ENCODE measurements around the gene GNRHR. TPM values are rescaled to one million over a fixed set of nuclear protein-coding genes. Genes with fewer than 3 reads are reported as not detected.

GNRHR gene

GRCh38 chr4:67691328-67691727 lies 62.9 kb downstream of the GNRHR start:
- no peak overlapping the region for H3K23ac ChIP-seq (ENCODE audit: low read length in 2 of 2)
- no peak overlapping the region for H3K18ac ChIP-seq (ENCODE audit: low read depth in 1 of 2, low read length in 2 of 2)
- H2BK120ac ChIP-seq (ENCODE audit: low read depth, low read length): no peak overlapping the region
- H2BK12ac ChIP-seq (ENCODE audit: low read length in 2 of 2): no peak overlapping the region
- H2BK5ac ChIP-seq (ENCODE audit: low read depth, low read length, poor library complexity, severe bottlenecking): no peak overlapping the region
- H3K27me3 ChIP-seq (ENCODE audit: control insufficient read depth in 1 of 2, insufficient read depth in 1 of 2, low read length in 2 of 2): no peaks in the 10 kb centered on the region
- H3K9ac ChIP-seq (ENCODE audit: low read length): no peak overlapping the region
- H3K36me3 ChIP-seq (ENCODE audit: control insufficient read depth in 1 of 2, insufficient read depth in 2 of 2, low read depth in 1 of 2, low read length in 2 of 2): peaks cover 7 to 50% of the 10 kb centered on the region in 2 experiments
- H3K9me3 ChIP-seq (ENCODE audit: control insufficient read depth, low read length): peaks cover 11% of the 10 kb centered on the region
- no peak overlapping the region for H2BK15ac ChIP-seq (ENCODE audit: low read depth, poor library complexity, severe bottlenecking)
- no peak overlapping the region for H3K14ac ChIP-seq (ENCODE audit: low read length in 2 of 2)
- H2AK5ac ChIP-seq (ENCODE audit: low read length, severe bottlenecking): no peak overlapping the region
- H3K4me3 ChIP-seq (ENCODE audit: insufficient read depth in 1 of 2, low read depth in 1 of 2, low read length in 2 of 2): no peak overlapping the region
- DNase-seq: no peak
- peaks cover 14% of the 10 kb centered on the region for H3K79me1 ChIP-seq (replicated peaks; ENCODE audit: low read length, poor library complexity, severe bottlenecking)
- H3K4me2 ChIP-seq (ENCODE audit: low read length, poor library complexity, severe bottlenecking): no peak overlapping the region
- H3K4me1 ChIP-seq (ENCODE audit: control insufficient read depth, insufficient read depth, low read depth, low read length): no peaks in the 10 kb centered on the region
- no peak overlapping the region for H4K8ac ChIP-seq (ENCODE audit: low read length)
- H3K27ac ChIP-seq (ENCODE audit: low read length, poor library complexity, severe bottlenecking): no peak overlapping the region
- H3K4ac ChIP-seq (ENCODE audit: low read depth in 1 of 2, low read length in 2 of 2): no peak overlapping the region
- H4K91ac ChIP-seq (ENCODE audit: low read length): no peak overlapping the region
- no peak overlapping the region for H2AFZ ChIP-seq (ENCODE audit: low read depth, low read length)

Small RNAs within 50 kb of the gene (small RNA-seq; reads per million reads assigned to genes)
- not detected for gene RF00091 (ENCODE audit: low read depth)
